ENCODE measurements around the gene ZNF215. TPM values are rescaled to one million over a fixed set of nuclear protein-coding genes. Genes with fewer than 3 reads are reported as not detected.

ZNF215 gene
- polyA plus RNA-seq, 1 experiment, result 4.1 TPM

- Histone ChIP-seq H3K27ac (ENCODE audit: low read depth, low read length) (peak overlapping the region; percentile 83), H3K27me3 (ENCODE audit: control insufficient read depth, insufficient read depth, low read length) (no peaks in the 10 kb centered on the region), H3K4me3 (ENCODE audit: low read depth, low read length) (no peak overlapping the region), H3K9me3 (ENCODE audit: control insufficient read depth, insufficient read depth, low read length) (no peaks in the 10 kb centered on the region)
- TF ChIP-seq, protein P1, sequence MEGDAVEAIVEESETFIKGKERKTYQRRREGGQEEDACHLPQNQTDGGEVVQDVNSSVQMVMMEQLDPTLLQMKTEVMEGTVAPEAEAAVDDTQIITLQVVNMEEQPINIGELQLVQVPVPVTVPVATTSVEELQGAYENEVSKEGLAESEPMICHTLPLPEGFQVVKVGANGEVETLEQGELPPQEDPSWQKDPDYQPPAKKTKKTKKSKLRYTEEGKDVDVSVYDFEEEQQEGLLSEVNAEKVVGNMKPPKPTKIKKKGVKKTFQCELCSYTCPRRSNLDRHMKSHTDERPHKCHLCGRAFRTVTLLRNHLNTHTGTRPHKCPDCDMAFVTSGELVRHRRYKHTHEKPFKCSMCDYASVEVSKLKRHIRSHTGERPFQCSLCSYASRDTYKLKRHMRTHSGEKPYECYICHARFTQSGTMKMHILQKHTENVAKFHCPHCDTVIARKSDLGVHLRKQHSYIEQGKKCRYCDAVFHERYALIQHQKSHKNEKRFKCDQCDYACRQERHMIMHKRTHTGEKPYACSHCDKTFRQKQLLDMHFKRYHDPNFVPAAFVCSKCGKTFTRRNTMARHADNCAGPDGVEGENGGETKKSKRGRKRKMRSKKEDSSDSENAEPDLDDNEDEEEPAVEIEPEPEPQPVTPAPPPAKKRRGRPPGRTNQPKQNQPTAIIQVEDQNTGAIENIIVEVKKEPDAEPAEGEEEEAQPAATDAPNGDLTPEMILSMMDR (IDR thresholded peaks at IDR 0.05; ENCODE audit: low read depth, low read length), result no peak
- ChIA-PET CTCF (no interaction called here), POLR2A (interaction anchor here (3.3 kb wide), 1 partner anchor 29 kb away, joined by 17 read pairs; the partner anchor contains the start of genes NLRP14 and ZNF214)
- no peak for DNase-seq (ENCODE audit: low read depth, low spot score)
These were observed 65.0 kb downstream of the ZNF215 start for GRCh38 chr11:6991227-6991626.

- ChIA-PET CTCF (interaction anchor here (3.0 kb wide), 1 partner anchor 180 kb away, joined by 15 read pairs; no protein-coding TSS in a partner anchor), POLR2A (interaction anchor here (0.9 to 3.3 kb wide), 3 partner anchors 28 to 68 kb away, joined by 3 to 17 read pairs (median 6); partner anchors contain the start of genes NLRP14, ZNF214 and ZNF215)
- TF ChIP-seq, protein P1 (IDR thresholded peaks at IDR 0.05; ENCODE audit: low read depth, low read length), result no peak
- Histone ChIP-seq H3K4me3 (ENCODE audit: low read depth, low read length) (no peak overlapping the region), H3K9me3 (ENCODE audit: control insufficient read depth, insufficient read depth, low read length) (no peaks in the 10 kb centered on the region), H3K27me3 (ENCODE audit: control insufficient read depth, insufficient read depth, low read length) (no peaks in the 10 kb centered on the region), H3K27ac (ENCODE audit: low read depth, low read length) (peak overlapping the region; percentile 95)
- peak; percentile 20 for DNase-seq (ENCODE audit: low read depth, low spot score)
These were observed 65.8 kb downstream of the ZNF215 start for GRCh38 chr11:6992026-6992425.

- Histone ChIP-seq H3K9me3 (ENCODE audit: control insufficient read depth, insufficient read depth, low read length) (no peaks in the 10 kb centered on the region), H3K27me3 (ENCODE audit: control insufficient read depth, insufficient read depth, low read length) (no peaks in the 10 kb centered on the region), H3K27ac (ENCODE audit: low read depth, low read length) (peak overlapping the region; percentile 95), H3K4me3 (ENCODE audit: low read depth, low read length) (no peak overlapping the region; the same call in 1 of the 2 replicates)
- ChIA-PET CTCF (interaction anchor here (1.1 to 3.0 kb wide), 3 partner anchors 23 to 234 kb away, joined by 3 to 15 read pairs (median 5); no protein-coding TSS in a partner anchor), POLR2A (interaction anchor here (0.9 to 3.3 kb wide), 3 partner anchors 27 to 67 kb away, joined by 3 to 17 read pairs (median 6); partner anchors contain the start of genes NLRP14, ZNF214 and ZNF215)
- TF ChIP-seq, protein P1 (IDR thresholded peaks at IDR 0.05; ENCODE audit: low read depth, low read length), result no peak
- DNase-seq (ENCODE audit: low read depth, low spot score), result peak; percentile 94
These were observed 66.5 kb downstream of the ZNF215 start for GRCh38 chr11:6992457-6993417.

DNA sequence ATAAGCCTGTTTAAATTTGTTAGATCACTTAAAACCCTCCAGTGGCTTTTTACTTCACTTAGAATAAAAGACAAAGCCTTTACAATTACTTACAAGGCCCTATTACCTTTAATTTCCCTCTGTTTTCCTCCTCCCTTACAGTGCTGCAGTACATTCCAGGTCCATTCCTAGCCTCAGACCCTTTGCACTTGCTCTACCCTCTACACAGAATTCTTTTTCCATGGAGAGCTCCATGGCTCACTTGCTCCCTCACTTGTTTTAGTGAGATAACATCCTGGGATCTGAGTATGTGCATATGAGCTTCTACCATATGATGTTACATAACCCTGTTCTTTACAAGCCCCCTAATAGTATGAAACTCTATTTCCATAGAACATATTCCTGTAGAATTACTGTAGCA, 69.5 kb downstream of the ZNF215 start:
- Histone ChIP-seq H3K4me3 (ENCODE audit: low read depth, low read length) (no peak overlapping the region), H3K27me3 (ENCODE audit: control insufficient read depth, insufficient read depth, low read length) (no peaks in the 10 kb centered on the region), H3K27ac (ENCODE audit: low read depth, low read length) (no peak overlapping the region), H3K9me3 (ENCODE audit: control insufficient read depth, insufficient read depth, low read length) (no peaks in the 10 kb centered on the region)
- TF ChIP-seq, protein P1 (IDR thresholded peaks at IDR 0.05; ENCODE audit: low read depth, low read length), result 0 out of 2 replicates have a peak, but pooled peaks have one; percentile 5
- DNase-seq (ENCODE audit: low read depth, low spot score), result no peak
- ChIA-PET CTCF (interaction anchor here (0.8 kb wide), 1 partner anchor 241 kb away, joined by 3 read pairs; no protein-coding TSS in a partner anchor), POLR2A (no interaction called here)

Data from AG04450 (cell line).